HepG2 (cell line): ENCODE data around the gene HSPB2. TPM values are rescaled to one million over a fixed set of nuclear protein-coding genes. Genes with fewer than 3 reads are reported as not detected.

Source experiments
- ASH2L ChIP-seq: fragments of 300-600, 200-600 bp; sonication (generic); IDR thresholded peaks from 2 replicates; pipeline ENCODE4 v1.7.0; 2017; ENCODE audit warnings: low read depth, mild to moderate bottlenecking, moderate library complexity, mixed read lengths, low read length; ENCODE audit not compliant: insufficient read length
- BCLAF1 ChIP-seq: fragments of 450-650 bp; IDR thresholded peaks from 2 replicates; pipeline ENCODE4 v1.6.1; 2017; ENCODE audit warnings: mild to moderate bottlenecking
- CREB3 ChIP-seq: sonication (generic); formaldehyde crosslinking; IDR thresholded peaks from 2 replicates; pipeline ENCODE4 v1.5.0; 2020; ENCODE audit warnings: missing genetic modification reagents
- GRHL1 ChIP-seq: sonication (generic); formaldehyde crosslinking; conservative IDR thresholded peaks from 2 replicates; pipeline ENCODE4 v1.8.0; 2022; ENCODE audit warnings: missing genetic modification reagents
- PAF1 ChIP-seq: IDR thresholded peaks from 2 replicates; pipeline ENCODE4 v1.6.1; 2016; ENCODE audit warnings: missing genetic modification reagents, missing compliant biosample characterization
- PCBP2 ChIP-seq: fragments of 200-400 bp; formaldehyde crosslinking; optimal IDR thresholded peaks from 2 replicates; pipeline ENCODE3; 2018; ENCODE audit warnings: low read length, low read depth; ENCODE audit not compliant: poor library complexity, severe bottlenecking
- PLRG1 ChIP-seq: fragments of 450-650 bp; conservative IDR thresholded peaks from 2 replicates; pipeline ENCODE4 v1.6.1; 2016
- RBAK ChIP-seq: sonication (generic); formaldehyde crosslinking; IDR thresholded peaks from 2 replicates; pipeline ENCODE4 v1.5.1; 2020; ENCODE audit warnings: mild to moderate bottlenecking, missing genetic modification reagents
- TRAFD1 ChIP-seq: sonication (generic); formaldehyde crosslinking; IDR thresholded peaks from 2 replicates; pipeline ENCODE4 v1.5.1; 2020; ENCODE audit warnings: missing genetic modification reagents, mild to moderate bottlenecking, borderline replicate concordance
- ZBTB2 ChIP-seq: sonication (generic); formaldehyde crosslinking; IDR thresholded peaks from 2 replicates; pipeline ENCODE4 v1.8.0; 2022; ENCODE audit warnings: low read depth, missing genetic modification reagents
- ZFP37 ChIP-seq: sonication (generic); formaldehyde crosslinking; IDR thresholded peaks from 2 replicates; pipeline ENCODE4 v1.4.0; 2020; ENCODE audit warnings: missing genetic modification reagents, borderline replicate concordance
- polyA plus RNA-seq, 8 experiments: library from polyadenylated mRNA; depleted of rRNA in 3 of 8; stranded (reverse) in 7 of 8; unstranded in 1 of 8; fragments of >200 nt; fragmentation: Illumina TruSeq in 4 of 8; extraction: Trizol in 4 of 8; gene quantifications; 2 replicates each; pipeline versions ENCODE4 v1.2.1 to v1.2.3, GENCODE V29; 2011 to 2016; ENCODE audit warnings: low read depth in 4 of 8, missing spikeins in 1 of 8, mixed read lengths in 1 of 8; ENCODE audit not compliant: insufficient read depth in 1 of 8
- total RNA-seq, 5 experiments: library from RNA; depleted of rRNA; stranded (reverse); fragments of >200 nt; fragmentation: Illumina TruSeq; extraction: Trizol; gene quantifications; 2 replicates each; pipeline ENCODE4 v1.2.3, GENCODE V29; 2016; ENCODE audit warnings: low read depth in 1 of 5
- TF ChIP-seq, protein P1 (sequence below): sonication (generic); formaldehyde crosslinking; IDR thresholded peaks from 2 replicates; pipeline ENCODE4 v1.4.0; 2020; ENCODE audit warnings: missing genetic modification reagents
- TF ChIP-seq, protein P2 (sequence below): sonication (generic); formaldehyde crosslinking; IDR thresholded peaks from 2 replicates; pipeline ENCODE4 v1.5.0; 2020; ENCODE audit warnings: mild to moderate bottlenecking, missing genetic modification reagents, borderline replicate concordance

The HSPB2 gene
- total and polyA plus RNA-seq, 2 of the 13 experiments (the other 11 are each of a cell fraction or from before 2014, with no cell fraction given) = 0.04 TPM; not detected in 1

GRCh38 chr11:111870886-111871692 is 41.4 kb upstream of the HSPB2 start, which contains the start of gene ALG9 (continued):
- TF ChIP-seq GRHL1 (no peak), PLRG1 (no peak), ASH2L (peak; percentile 99), TRAFD1 (no peak), RBAK (CRISPR knock-in tag) (no peak), PCBP2 (no peak), ZFP37 (no peak), PAF1 (CRISPR knock-in tag) (no peak), CREB3 (CRISPR knock-in tag) (no peak), ZBTB2 (CRISPR knock-in tag) (0 out of 2 replicates have a peak, but pooled peaks have one; percentile 48), BCLAF1 (no peak)
- TF ChIP-seq, protein P1, sequence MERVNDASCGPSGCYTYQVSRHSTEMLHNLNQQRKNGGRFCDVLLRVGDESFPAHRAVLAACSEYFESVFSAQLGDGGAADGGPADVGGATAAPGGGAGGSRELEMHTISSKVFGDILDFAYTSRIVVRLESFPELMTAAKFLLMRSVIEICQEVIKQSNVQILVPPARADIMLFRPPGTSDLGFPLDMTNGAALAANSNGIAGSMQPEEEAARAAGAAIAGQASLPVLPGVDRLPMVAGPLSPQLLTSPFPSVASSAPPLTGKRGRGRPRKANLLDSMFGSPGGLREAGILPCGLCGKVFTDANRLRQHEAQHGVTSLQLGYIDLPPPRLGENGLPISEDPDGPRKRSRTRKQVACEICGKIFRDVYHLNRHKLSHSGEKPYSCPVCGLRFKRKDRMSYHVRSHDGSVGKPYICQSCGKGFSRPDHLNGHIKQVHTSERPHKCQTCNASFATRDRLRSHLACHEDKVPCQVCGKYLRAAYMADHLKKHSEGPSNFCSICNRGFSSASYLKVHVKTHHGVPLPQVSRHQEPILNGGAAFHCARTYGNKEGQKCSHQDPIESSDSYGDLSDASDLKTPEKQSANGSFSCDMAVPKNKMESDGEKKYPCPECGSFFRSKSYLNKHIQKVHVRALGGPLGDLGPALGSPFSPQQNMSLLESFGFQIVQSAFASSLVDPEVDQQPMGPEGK (CRISPR knock-in tag) = no peak
- TF ChIP-seq, protein P2, sequence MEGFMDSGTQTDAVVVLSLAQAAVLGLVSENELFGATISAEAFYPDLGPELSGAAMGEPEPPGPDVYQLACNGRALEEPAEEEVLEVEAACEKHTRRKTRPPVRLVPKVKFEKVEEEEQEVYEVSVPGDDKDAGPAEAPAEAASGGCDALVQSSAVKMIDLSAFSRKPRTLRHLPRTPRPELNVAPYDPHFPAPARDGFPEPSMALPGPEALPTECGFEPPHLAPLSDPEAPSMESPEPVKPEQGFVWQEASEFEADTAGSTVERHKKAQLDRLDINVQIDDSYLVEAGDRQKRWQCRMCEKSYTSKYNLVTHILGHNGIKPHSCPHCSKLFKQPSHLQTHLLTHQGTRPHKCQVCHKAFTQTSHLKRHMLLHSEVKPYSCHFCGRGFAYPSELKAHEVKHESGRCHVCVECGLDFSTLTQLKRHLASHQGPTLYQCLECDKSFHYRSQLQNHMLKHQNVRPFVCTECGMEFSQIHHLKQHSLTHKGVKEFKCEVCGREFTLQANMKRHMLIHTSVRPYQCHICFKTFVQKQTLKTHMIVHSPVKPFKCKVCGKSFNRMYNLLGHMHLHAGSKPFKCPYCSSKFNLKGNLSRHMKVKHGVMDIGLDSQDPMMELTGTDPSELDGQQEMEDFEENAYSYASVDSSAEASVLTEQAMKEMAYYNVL (CRISPR knock-in tag) = 0 out of 2 replicates have a peak, but pooled peaks have one; percentile 14
